LHCN-M2 (cell line): ENCODE measurements around the gene TAS2R9. TPM values are rescaled to one million over a fixed set of nuclear protein-coding genes. Genes with fewer than 3 reads are reported as not detected.
"Not testable (repeated sequence)": the region's sequence is repeated elsewhere in the genome, so short reads cannot be mapped to it uniquely, and the experiment has no call there.

Experiments
- DNase-seq: peaks from one replicate; pipeline ENCODE4 v3.0.0-alpha.2; 2012; ENCODE audit warnings: low read depth
- polyA plus RNA-seq: library from polyadenylated mRNA; unstranded; fragments of >200 nt; gene quantifications from one replicate; pipeline ENCODE4 v1.2.1, GENCODE V29; 2012; ENCODE audit warnings: missing spikeins
- total RNA-seq: library from RNA; depleted of rRNA; stranded (reverse); fragments of >200 nt; gene quantifications from 2 replicates; pipeline ENCODE4 v1.2.3, GENCODE V29; 2014; rRNA removed

The TAS2R9 gene, protein sequence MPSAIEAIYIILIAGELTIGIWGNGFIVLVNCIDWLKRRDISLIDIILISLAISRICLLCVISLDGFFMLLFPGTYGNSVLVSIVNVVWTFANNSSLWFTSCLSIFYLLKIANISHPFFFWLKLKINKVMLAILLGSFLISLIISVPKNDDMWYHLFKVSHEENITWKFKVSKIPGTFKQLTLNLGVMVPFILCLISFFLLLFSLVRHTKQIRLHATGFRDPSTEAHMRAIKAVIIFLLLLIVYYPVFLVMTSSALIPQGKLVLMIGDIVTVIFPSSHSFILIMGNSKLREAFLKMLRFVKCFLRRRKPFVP
- total RNA-seq = 0.34 TPM in 1 of 2 replicates, not detected in the other
- polyA plus RNA-seq = not detected

- no peak for DNase-seq
Measured at GRCh38 chr12:10810068-10810467, at the start of gene TAS2R9. Gene TAS2R9 (minus strand): TSS chr12:10810168. CDS start chr12:10810075, 93 bp downstream.

- DNase-seq = no peak
Measured at GRCh38 chr12:10855807-10856206, 45.8 kb upstream of the TAS2R9 start.

DNA sequence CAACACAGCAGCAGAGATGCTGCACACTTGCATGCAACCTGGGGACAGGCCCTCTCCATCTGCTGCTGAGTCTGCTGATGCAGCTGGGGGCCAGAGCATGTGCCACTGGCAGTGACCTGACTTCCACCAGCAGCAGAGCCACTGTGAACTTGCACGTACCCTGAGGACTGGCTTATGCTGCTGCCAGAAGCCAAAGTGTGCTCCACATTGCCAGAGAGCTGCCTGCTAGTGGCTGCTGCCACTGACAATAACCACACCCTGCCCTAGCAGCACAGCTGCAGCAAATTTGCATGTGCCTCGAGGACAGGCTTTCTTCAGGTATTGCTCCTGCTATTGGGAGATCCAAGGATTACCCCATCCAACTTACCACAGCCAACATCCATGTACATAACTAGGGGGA, 43.8 kb upstream of the TAS2R9 start:
- DNase-seq = no peak

GRCh38 chr12:10851243-10851858, 41.4 kb upstream of the TAS2R9 start:
- DNase-seq = no peak

GRCh38 chr12:10849425-10849878, 39.5 kb upstream of the TAS2R9 start, which contains the start of gene PRR4:
Gene PRR4 (minus strand): TSS chr12:10849475. CDS start chr12:10849437, 38 bp downstream.
- DNase-seq = peak; percentile 70

DNA sequence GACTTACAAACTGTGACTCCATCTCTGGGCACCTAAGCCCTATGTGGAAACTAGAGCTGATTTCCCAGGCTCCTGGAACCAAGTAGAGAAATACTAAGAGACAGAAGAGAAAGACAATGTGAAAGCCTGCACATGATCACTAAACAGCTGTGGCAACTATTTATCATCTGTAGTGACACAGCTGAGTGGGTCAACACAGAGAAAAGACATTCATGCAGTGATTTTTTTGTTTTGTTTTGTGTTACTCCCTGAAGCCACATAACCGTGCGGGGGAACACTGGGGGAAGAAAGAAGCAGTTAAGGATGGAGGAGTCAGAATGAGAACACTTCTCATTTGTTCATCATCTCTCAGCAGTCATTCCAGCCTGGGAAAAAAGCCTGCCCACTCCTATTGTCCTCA, 37.8 kb upstream of the TAS2R9 start:
- DNase-seq = peak; percentile 94

GRCh38 chr12:10842862-10843261, 32.9 kb upstream of the TAS2R9 start:
- DNase-seq = no peak

DNA sequence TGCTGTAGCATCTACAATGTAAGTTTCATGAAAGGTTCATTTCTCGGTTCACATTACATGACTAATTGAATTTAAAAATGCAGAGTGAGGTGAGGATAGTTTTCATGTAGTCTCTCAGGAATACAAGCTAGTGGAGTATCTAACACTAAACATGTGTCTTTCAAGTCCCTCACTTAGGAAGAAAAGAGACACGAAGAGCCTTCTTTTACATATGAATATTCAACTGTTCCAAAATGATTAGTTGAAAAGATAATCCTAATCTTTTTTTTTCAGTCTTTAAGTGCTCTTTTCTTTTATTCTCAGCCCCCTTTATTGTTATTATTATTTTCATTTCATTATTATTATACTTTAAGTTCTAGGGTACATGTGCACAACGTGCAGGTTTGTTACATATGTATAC, 28.5 kb upstream of the TAS2R9 start:
- no peak for DNase-seq

GRCh38 chr12:10829994-10830393, 20.0 kb upstream of the TAS2R9 start:
- DNase-seq = no peak

DNA sequence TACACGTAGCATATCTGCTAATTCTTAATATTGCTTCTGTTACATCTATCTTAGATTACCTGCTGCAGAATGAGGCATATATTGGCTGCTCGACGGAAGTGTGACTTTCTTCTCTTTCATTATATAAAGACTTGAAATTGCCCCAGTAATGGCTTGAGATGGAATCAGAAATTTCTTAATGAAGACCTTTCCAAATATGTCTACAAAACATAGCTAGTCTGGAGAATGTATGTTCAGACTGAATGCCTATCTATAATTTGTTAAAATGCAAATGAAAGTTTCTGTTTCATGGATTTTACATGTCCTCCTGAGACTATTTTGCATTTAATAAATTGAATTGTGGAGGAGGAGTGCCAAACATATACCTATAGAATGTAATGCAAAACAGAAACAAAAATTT, 16.3 kb upstream of the TAS2R9 start, which contains the start of gene TAS2R10:
TAS2R10 (minus strand) TSS at position 101 of the 400 bp plus-strand sequence; CDS start at position 12, 89 bp downstream.
- no peak for DNase-seq

- DNase-seq = no peak
Measured at GRCh38 chr12:10824957-10825356, 15.0 kb upstream of the TAS2R9 start.

DNA sequence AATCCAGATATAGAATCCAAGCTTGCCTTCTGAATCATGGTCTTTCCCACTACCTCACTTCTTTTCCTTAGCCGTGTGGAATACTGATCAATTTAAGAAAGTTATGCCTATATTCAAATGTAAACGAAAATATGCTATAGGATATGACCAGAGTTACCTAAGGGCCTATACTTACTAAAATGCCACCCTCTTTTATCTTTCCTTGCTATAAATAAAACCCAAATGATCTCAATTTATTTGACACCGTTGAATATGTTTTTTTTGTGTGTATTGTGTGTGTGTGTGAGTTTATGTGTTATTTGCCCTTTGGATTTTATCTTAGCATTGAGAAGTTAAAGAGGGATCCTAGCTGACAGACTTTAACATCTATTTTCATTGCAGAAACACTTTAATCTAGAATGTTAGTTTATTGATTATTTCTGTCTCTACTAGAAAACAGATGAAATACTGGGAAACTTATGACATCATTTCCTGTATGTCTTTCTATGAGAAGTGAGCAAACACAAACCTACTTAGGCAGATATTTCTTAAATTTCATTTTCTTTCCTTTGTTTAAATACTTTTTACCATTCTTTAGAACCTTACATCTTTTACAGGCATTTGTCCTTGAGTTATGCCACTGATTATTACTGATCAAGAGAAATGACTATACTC, 2.0 kb upstream of the TAS2R9 start:
- no peak for DNase-seq

- no peak for DNase-seq
Measured at GRCh38 chr12:10807186-10807585, 2.8 kb downstream of the TAS2R9 start, which contains the start of gene TAS2R8. Gene TAS2R8 (minus strand): TSS chr12:10807286. CDS start chr12:10806980, 306 bp downstream.

DNA sequence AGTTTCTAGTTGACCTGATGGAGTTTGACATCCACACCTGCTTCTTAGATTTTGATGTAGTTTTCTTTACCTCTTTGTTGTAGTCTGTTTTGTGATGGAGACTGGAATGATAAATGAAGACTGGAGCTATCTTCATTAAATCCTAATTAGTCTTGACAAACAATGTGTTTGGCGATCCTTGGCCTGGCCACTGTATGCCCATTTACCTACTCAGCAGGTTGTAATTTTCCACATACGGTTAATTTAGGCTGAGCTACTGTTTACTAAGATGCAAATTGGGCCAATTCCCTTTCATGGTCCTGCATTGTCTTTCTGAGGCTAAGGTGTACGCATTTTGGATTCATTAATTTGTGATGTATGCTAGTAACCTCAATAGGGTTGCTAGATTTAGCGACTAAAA, 7.4 kb downstream of the TAS2R9 start, which contains the start of gene TAS2R7:
TAS2R7 (minus strand) TSS at position 41 of the 400 bp plus-strand sequence. CDS start 57 bp downstream, outside the sequence.
- no peak for DNase-seq

- DNase-seq = no peak
Measured at GRCh38 chr12:10801741-10802140, 8.2 kb downstream of the TAS2R9 start.

DNA sequence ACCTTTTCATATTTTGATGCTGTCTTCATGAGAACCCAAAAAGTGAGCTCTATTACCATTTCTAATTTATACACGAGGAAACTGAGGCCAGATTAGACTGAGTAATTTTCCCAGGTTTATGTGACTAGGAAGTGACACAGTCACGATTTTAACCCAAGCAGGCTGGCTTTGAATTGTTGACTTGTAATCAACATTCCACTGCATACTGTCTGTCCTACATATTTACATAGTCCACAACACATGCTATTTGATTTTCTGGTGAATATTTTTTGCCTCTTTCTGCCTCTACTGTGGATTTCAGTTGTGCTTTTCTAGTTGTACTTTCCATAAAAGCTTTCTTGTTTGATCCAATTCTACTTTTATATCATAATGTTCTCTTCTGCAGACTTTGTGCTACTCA, 15.7 kb downstream of the TAS2R9 start:
- no peak for DNase-seq

DNA sequence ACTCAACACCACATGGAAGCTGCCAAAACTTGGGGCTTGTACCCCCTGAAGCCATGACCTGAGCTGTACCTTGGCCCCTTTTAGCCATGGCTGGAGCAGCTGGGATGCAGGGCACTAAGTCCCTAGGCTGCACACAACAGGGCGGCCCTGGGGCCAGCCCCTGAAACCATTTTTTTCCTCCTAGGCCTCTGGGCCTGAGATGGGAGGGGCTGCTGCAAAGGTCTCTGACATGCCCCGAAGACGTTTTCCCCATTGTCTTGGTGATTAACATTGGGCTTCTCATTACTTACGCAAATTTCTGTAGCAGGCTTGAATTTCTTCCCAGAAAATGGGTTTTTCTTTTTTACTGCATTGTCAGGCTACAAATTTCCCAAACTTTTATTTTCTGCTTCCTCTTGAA, 18.2 kb downstream of the TAS2R9 start:
- not testable (repeated sequence) for DNase-seq

GRCh38 chr12:10783252-10783651, 26.7 kb downstream of the TAS2R9 start:
- peak; percentile 2 for DNase-seq

DNA sequence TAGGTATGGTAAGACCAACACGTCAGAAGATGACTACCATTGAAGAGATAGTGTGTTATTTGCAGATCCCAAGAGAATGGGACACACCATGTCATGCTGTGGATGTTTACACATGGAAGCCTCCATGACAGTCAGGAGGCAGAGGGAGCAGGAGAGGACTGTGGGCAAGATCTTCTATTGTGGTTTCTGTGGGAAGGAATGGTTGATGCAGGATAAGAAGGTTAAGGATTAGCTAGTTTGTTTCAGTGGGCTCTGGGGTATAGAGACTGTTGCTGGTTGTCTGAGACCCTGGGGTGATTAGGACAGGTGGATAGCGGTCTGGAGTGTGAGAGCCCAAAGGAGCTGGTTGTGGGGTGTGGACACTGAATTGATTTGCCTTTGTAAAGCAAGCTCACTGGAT, 30.9 kb downstream of the TAS2R9 start:
- no peak for DNase-seq

- DNase-seq = peak; percentile 49
Measured at GRCh38 chr12:10771132-10771733, 38.7 kb downstream of the TAS2R9 start.

DNA sequence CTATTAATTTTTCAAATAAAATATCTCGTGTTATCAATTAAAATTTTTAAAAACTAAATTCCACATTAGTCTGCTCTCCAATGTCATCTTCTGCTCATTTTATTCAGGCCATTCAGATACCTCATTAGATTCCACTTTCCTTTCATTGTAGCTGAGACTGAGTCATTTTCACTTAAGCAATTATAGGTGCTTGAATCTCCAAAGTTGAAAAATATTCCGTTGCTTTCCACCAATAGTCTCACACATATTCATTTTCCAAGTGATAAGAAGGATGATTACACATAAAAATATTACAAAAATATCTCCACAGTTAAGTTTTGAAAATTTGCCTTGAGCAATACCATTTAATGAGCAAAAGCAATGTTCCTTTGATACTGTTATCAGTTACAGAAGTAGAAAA, 50.3 kb downstream of the TAS2R9 start:
- no peak for DNase-seq
